CD4-positive, alpha-beta T cell treated with Interleukin-15 for 4 hours (primary cell): ENCODE results near the gene PTPN13.

Experiments
- DNase-seq: peaks from one replicate; pipeline ENCODE4 v3.0.0-alpha.2; 2020; ENCODE audit warnings: low spot score

The PTPN13 gene, protein sequence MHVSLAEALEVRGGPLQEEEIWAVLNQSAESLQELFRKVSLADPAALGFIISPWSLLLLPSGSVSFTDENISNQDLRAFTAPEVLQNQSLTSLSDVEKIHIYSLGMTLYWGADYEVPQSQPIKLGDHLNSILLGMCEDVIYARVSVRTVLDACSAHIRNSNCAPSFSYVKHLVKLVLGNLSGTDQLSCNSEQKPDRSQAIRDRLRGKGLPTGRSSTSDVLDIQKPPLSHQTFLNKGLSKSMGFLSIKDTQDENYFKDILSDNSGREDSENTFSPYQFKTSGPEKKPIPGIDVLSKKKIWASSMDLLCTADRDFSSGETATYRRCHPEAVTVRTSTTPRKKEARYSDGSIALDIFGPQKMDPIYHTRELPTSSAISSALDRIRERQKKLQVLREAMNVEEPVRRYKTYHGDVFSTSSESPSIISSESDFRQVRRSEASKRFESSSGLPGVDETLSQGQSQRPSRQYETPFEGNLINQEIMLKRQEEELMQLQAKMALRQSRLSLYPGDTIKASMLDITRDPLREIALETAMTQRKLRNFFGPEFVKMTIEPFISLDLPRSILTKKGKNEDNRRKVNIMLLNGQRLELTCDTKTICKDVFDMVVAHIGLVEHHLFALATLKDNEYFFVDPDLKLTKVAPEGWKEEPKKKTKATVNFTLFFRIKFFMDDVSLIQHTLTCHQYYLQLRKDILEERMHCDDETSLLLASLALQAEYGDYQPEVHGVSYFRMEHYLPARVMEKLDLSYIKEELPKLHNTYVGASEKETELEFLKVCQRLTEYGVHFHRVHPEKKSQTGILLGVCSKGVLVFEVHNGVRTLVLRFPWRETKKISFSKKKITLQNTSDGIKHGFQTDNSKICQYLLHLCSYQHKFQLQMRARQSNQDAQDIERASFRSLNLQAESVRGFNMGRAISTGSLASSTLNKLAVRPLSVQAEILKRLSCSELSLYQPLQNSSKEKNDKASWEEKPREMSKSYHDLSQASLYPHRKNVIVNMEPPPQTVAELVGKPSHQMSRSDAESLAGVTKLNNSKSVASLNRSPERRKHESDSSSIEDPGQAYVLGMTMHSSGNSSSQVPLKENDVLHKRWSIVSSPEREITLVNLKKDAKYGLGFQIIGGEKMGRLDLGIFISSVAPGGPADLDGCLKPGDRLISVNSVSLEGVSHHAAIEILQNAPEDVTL (N-terminal part only)

GRCh38 chr4:86593688-86594558 lies at the start of gene PTPN13:
PTPN13 (plus strand) TSS chr4:86594315; CDS start chr4:86635257, 40,942 bp downstream.
- DNase-seq: peak; percentile 75

DNA sequence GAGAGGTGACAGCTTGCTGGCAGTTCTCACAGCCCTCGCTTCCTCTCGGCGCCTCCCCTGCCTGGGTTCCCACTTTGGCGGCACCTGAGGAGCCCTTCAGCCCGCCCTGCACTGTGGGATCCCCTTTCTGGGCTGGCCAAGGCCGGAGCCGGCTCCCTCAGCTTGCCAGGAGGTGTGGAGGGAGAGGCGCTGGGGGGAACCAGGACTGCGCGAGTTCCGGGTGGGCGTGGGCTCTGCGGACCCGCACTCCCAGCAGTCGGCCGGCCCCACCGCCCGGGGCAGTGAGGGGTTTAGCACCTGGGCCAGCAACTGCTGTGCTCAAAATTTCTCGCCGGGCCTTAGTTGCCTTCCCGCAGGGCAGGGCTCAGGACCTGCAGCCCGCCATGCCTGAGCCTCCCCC lies 47.0 kb upstream of the PTPN13 start:
- DNase-seq: no peak

GRCh38 chr4:86549163-86549788 lies 44.8 kb upstream of the PTPN13 start:
- DNase-seq: no peak

DNA sequence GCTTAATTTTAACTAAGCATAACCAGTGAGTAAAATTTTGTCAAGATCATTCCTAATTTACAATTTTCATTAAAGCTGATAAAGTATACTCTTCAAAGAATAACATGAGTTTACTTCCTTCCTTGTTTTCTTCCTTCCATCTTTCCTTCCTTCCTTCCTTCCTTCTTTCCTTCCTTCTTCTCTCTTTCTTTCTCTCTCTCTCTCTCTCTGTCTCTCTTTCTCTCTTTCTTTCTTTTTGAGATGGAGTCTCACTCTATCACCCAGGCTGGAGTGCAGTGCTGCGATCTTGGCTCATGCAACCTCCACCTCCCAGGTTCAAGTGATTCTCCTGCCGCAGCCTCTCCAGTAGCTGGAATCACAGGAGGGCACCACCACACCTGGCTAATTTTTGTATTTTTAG lies 42.7 kb upstream of the PTPN13 start:
- DNase-seq: no peak

DNA sequence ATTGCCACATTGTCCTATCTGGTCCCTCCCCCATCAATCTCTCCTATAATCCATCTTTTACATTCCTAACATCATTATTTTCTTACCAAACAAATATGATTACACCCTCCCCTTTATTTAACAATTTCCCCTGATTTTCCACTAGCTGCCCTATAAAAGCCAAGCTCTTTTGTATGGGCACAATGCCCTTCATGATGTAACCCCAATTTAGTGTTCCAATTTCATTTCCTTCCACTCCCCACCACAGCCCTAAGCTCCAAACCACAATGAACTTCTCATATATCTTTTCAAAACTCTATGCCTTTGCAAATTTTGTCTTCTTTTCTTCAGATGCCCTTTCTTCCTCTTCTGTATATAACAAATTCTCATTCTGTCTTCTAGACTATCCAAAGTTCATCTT lies 39.5 kb upstream of the PTPN13 start:
- no peak for DNase-seq

- DNase-seq: no peak
These were observed 37.2 kb upstream of the PTPN13 start for GRCh38 chr4:86556791-86557415.

DNA sequence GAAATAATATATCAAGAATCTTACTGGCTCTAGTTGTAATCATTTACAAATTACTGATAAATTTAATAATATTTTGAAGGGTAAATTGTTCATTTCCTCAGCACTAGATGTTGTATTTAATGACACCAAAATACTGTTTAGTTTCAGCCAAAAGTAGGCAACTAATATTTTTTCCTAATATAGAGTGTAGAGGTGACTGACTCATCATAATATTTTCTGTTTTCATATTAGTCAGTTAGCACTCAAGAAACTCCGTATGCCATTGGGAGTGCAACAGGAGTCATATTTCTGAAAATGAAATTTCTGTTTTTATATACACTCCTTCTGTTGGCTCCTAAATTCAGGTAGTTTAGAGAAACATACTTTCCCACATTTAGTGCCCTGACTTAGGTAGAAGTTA lies 36.6 kb upstream of the PTPN13 start:
- no peak for DNase-seq

DNA sequence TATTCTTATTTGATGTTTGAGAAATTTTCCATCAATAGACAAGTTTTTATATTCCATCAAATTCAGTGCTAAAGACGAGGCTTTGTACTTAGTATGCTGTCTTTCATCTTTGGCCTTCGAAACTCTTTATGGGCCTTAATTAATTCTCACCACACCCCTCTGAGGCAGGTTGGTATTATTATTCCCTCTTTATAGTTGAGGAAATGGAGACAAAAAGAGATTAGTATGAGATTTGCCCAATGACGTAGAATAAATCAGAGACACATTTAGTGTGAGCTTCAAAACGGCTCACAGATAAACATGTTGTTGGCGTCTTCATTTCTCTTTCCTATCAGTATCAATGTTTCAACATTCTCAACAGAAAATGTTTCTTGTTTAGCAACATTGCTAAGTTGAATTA lies 35.9 kb upstream of the PTPN13 start:
- DNase-seq: no peak

GRCh38 chr4:86558797-86559196 lies 35.3 kb upstream of the PTPN13 start:
- DNase-seq: no peak

- no peak for DNase-seq
These were observed 33.7 kb upstream of the PTPN13 start for GRCh38 chr4:86560447-86560846.

DNA sequence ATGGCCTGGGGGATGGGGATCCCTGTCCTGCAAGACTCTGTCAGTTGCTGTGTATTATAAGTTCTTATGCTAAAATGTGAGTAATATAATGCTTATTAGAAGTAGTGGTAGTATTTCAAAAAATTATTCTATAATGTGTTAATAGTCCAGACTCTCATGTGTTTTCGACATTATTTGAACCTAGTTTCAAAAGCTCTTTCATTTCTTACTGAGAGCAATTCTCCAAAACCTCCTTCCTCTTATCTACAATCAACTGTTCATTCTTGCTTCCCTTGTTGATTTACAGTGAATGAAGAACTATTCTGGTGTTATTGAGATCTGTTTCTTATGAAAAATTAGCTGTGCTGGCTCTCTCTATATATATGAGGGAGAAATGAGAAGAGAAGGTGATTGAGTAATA lies 32.9 kb upstream of the PTPN13 start:
- no peak for DNase-seq

DNA sequence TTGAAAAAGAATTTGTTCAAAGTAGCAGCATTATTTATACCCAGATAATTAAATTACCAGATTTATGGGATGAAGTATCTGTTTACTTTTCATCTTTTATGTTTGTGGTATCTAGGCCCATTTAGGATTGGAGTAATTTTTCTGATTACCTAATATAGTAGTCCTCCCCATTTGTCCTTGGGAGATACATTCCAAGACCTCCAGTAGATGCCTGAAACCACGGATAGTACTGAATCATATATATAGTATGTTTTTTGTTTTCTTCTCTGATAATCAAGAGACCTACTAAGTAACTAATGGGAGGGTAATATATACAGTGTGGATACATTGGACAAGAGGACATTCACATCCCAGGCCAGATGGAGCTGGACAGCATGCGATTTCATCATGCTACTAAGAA lies 30.7 kb upstream of the PTPN13 start:
- no peak for DNase-seq

DNA sequence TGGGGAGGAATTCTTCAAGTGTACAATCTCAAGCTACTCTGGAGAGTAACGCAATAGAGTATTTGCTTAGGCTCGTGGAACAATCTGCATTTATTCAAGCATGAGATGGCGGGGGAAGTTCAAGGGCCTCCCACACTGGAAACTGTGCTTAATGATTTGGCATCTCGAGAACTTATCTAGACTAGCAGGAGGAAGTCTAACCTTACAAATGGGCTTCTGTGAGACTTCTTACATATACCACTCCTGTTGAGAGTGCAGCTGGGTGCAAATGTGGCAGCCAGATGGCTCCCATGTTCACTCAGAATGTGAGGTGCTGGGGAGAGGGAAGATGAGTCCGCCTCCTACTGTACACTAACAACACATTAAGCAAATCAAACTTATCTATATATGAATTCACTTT lies 29.3 kb upstream of the PTPN13 start:
- DNase-seq: no peak

- no peak for DNase-seq
These were observed 28.5 kb upstream of the PTPN13 start for GRCh38 chr4:86565651-86566050.

DNA sequence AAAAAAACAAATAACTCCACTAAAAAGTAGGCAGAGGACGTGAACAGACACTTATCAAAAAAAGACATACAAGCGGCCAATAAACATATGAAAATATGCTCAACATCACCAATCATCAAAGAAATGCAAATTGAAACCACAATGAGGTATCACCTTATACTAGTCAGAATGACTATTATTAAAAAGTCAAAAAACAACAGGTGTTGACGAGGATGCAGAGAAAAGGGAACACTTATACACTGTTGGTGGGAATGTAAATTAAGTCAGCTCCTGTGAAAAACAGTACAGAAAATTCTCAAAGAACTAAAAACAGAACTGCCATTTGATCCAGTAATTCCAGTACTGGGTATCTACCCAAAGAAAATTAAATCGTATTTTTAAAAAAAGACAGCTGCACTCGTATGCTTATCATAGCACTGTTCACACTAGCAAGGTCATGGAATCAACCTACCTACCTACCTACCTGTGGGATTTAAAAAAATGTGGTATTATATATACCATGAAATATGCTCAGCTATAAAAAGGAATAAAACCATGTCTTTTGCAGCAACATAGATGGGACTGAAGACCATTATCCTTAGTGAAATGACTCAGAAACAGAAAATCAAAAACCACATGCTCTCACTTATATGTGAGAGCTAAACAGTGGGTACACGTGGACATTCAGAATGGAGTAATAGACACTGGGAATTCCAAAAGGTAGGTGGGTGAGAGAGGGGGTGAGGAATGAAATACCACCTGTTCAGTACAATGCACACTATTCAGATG lies 24.8 kb upstream of the PTPN13 start:
- DNase-seq: no peak

DNA sequence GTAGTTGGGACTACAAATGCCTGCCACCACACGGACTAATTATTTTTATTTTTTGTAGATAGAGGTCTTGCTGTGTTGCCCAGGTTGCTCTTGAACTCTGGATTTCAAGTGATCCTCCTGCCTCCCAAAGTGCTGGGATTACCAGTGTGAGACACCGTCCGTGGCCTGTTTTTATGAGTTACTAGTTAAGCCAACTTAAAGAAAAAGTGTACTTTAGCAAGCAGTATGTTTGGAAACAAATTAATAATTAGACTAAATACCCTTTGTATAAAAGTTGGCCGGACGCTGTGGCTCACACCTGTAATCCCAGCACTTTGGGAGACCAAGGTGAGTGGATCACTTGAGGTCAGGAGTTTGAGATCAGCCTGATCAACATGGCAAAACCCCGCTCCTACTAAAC lies 14.2 kb upstream of the PTPN13 start:
- no peak for DNase-seq

- no peak for DNase-seq
These were observed 11.7 kb upstream of the PTPN13 start for GRCh38 chr4:86582410-86582809.

GRCh38 chr4:86586160-86586572 lies 7.9 kb upstream of the PTPN13 start:
- DNase-seq: no peak

- no peak for DNase-seq
These were observed 7.3 kb upstream of the PTPN13 start for GRCh38 chr4:86586626-86587380.
